Mesenchymal stem cell (in vitro differentiated cells and primary cell): ENCODE results near the gene TOMT.

Experiments used
- DNase-seq: peaks from one replicate; pipeline ENCODE4 v3.0.0-alpha.2; 2013
- H2AFZ ChIP-seq: one replicate; pipeline ENCODE4 v1.6.1; 2013; ENCODE audit warnings: low read depth, mild to moderate bottlenecking, control low read depth, inconsistent platforms, low read length, moderate library complexity
- H2AK5ac ChIP-seq: 2 replicates; pipeline ENCODE4 v1.6.1; 2013; ENCODE audit warnings: low read length, moderate library complexity, mild to moderate bottlenecking, inconsistent platforms; ENCODE audit not compliant: severe bottlenecking
- H2BK120ac ChIP-seq: one replicate; pipeline ENCODE4 v1.6.1; 2013; ENCODE audit warnings: low read depth, mild to moderate bottlenecking, inconsistent platforms, low read length, moderate library complexity
- H2BK12ac ChIP-seq, 2 experiments: one replicate each; pipeline ENCODE4 v1.6.1; 2013; ENCODE audit warnings: inconsistent platforms in 2 of 2, low read length in 2 of 2, mild to moderate bottlenecking in 2 of 2, moderate library complexity in 2 of 2, control low read depth in 1 of 2
- H2BK15ac ChIP-seq: one replicate; pipeline ENCODE4 v1.6.1; 2013; ENCODE audit warnings: mild to moderate bottlenecking, low read depth, inconsistent platforms; ENCODE audit not compliant: poor library complexity, severe bottlenecking
- H2BK5ac ChIP-seq: 2 replicates; pipeline ENCODE4 v1.6.1; 2013; ENCODE audit warnings: low read depth, mild to moderate bottlenecking, low read length, control low read depth, inconsistent platforms; ENCODE audit not compliant: poor library complexity, severe bottlenecking
- H3K14ac ChIP-seq, 2 experiments: one replicate each; pipeline ENCODE4 v1.6.1; 2013; ENCODE audit warnings: inconsistent platforms in 2 of 2, low read length in 2 of 2, control low read depth in 1 of 2, mild to moderate bottlenecking in 1 of 2, moderate library complexity in 1 of 2
- H3K18ac ChIP-seq, 2 experiments: one replicate each; pipeline ENCODE4 v1.6.1; 2013; ENCODE audit warnings: inconsistent platforms in 2 of 2, low read length in 2 of 2, control low read depth in 1 of 2, low read depth in 1 of 2, mild to moderate bottlenecking in 1 of 2
- H3K23ac ChIP-seq, 2 experiments: one replicate each; pipeline ENCODE4 v1.6.1; 2013; ENCODE audit warnings: inconsistent platforms in 2 of 2, low read length in 2 of 2, mild to moderate bottlenecking in 2 of 2, moderate library complexity in 2 of 2, control low read depth in 1 of 2
- H3K27ac ChIP-seq: 2 replicates; pipeline ENCODE4 v1.5.1; 2013; ENCODE audit warnings: mild to moderate bottlenecking, moderate library complexity, low read length, control low read depth, inconsistent platforms; ENCODE audit not compliant: poor library complexity, severe bottlenecking
- H3K27me3 ChIP-seq, 2 experiments: 2 replicates each; pipeline versions ENCODE4 v1.6.1 to v1.7.0; 2013; ENCODE audit warnings: low read length in 2 of 2, mild to moderate bottlenecking in 2 of 2, moderate library complexity in 2 of 2, control low read depth in 1 of 2, inconsistent platforms in 1 of 2; ENCODE audit not compliant: control insufficient read depth in 1 of 2, insufficient read depth in 1 of 2
- H3K36me3 ChIP-seq, 2 experiments: 2 replicates each; pipeline versions ENCODE4 v1.6.1 to v1.7.0; 2013; ENCODE audit warnings: low read length in 2 of 2, control low read depth in 1 of 2, inconsistent platforms in 1 of 2, low read depth in 1 of 2, mild to moderate bottlenecking in 1 of 2; ENCODE audit not compliant: insufficient read depth in 2 of 2, control insufficient read depth in 1 of 2
- H3K4ac ChIP-seq, 2 experiments: one replicate each; pipeline ENCODE4 v1.6.1; 2013; ENCODE audit warnings: inconsistent platforms in 2 of 2, low read length in 2 of 2, mild to moderate bottlenecking in 2 of 2, moderate library complexity in 2 of 2, control low read depth in 1 of 2, low read depth in 1 of 2
- H3K4me1 ChIP-seq: 2 replicates; pipeline ENCODE4 v1.6.1; 2013; ENCODE audit warnings: low read depth, low read length, control low read depth; ENCODE audit not compliant: control insufficient read depth, insufficient read depth
- H3K4me2 ChIP-seq: 2 replicates; pipeline ENCODE4 v1.6.1; 2013; ENCODE audit warnings: low read length, mild to moderate bottlenecking, inconsistent platforms; ENCODE audit not compliant: poor library complexity, severe bottlenecking
- H3K4me3 ChIP-seq, 2 experiments: 2 replicates each; pipeline versions ENCODE4 v1.5.1 to v1.7.0; 2013; ENCODE audit warnings: low read length in 2 of 2, mild to moderate bottlenecking in 2 of 2, control low read depth in 1 of 2, low read depth in 1 of 2; ENCODE audit not compliant: insufficient read depth in 1 of 2
- H3K79me1 ChIP-seq: replicated peaks from 2 replicates; pipeline ENCODE4 v1.6.1; 2013; ENCODE audit warnings: mild to moderate bottlenecking, control low read depth, low read length, inconsistent platforms; ENCODE audit not compliant: poor library complexity, severe bottlenecking
- H3K9ac ChIP-seq: 2 replicates; pipeline ENCODE4 v1.7.0; 2013; ENCODE audit warnings: mild to moderate bottlenecking, low read length, moderate library complexity
- H3K9me3 ChIP-seq: 2 replicates; pipeline ENCODE4 v1.7.0; 2013; ENCODE audit warnings: mild to moderate bottlenecking, low read length; ENCODE audit not compliant: control insufficient read depth
- H4K8ac ChIP-seq: one replicate; pipeline ENCODE4 v1.6.1; 2013; ENCODE audit warnings: inconsistent platforms, mild to moderate bottlenecking, low read length, moderate library complexity
- H4K91ac ChIP-seq: one replicate; pipeline ENCODE4 v1.6.1; 2013; ENCODE audit warnings: mild to moderate bottlenecking, low read length, inconsistent platforms
- WGBS: methylation state at CpG from one replicate; pipeline ENCODE4 v1.1.7; 2013; ENCODE audit warnings: mixed read lengths; 5-methylcytosine and 5-hydroxymethylcytosine counted together

Gene TOMT

DNA sequence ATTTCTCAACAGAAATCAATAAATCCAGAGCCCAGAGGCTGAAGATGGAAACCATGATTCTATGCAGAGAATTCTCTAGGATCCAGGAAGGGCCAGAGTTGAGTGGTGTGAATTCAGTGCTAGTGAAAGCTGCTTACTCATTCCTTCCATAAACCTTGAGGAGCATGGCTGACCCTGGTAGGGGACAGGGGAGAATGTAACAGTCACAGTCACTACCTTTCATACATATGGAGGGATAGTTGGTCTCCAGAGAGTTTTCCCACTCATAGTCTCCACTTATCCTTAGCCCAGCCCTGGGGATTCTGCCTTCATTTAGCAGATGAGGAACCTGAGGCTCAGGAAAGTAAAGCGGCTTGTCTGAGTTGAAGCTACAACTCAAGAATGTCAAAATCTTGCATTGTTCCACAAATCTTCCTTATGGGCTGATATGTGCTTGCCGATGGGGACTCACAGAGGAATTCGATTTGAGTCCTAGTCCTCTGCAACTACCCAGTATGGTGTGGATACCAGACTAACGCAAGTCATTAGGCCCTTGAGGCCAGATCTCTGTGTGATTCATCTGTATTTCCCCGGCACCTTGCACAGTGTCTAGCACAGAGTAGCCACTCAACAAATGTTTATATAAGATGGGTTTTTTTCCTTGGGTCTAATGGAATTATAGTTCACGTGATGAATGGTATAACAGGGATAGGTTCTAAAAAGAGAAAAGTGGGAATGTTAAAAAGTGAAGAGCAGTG, 10.5 kb downstream of the TOMT start:
- Histone ChIP-seq H4K91ac (no peak overlapping the region), H3K4me2 (no peak overlapping the region), H3K23ac (no peak overlapping the region), H2AFZ (no peak overlapping the region), H2AK5ac (no peak overlapping the region), H2BK15ac (no peak overlapping the region), H3K4me1 (peaks cover 2% of the 10 kb centered on the region), H2BK5ac (no peak overlapping the region), H3K27ac (no peak overlapping the region), H3K9ac (no peak overlapping the region), H2BK120ac (no peak overlapping the region), H2BK12ac (peak overlapping the region in 1 of 2 experiments; percentile 38), H3K14ac (no peak overlapping the region), H3K36me3 (peaks cover 0 to 15% of the 10 kb centered on the region in 2 experiments), H3K18ac (no peak overlapping the region), H4K8ac (no peak overlapping the region), H3K9me3 (no peaks in the 10 kb centered on the region), H3K27me3 (no peaks in the 10 kb centered on the region), H3K79me1 (no peaks in the 10 kb centered on the region), H3K4me3 (peak overlapping the region in 1 of 2 experiments; percentile 50), H3K4ac (no peak overlapping the region)
- no peak for DNase-seq
- 84% methylated on average over 6 of the region's 6 CpGs for whole genome bisulfite sequencing

DNA sequence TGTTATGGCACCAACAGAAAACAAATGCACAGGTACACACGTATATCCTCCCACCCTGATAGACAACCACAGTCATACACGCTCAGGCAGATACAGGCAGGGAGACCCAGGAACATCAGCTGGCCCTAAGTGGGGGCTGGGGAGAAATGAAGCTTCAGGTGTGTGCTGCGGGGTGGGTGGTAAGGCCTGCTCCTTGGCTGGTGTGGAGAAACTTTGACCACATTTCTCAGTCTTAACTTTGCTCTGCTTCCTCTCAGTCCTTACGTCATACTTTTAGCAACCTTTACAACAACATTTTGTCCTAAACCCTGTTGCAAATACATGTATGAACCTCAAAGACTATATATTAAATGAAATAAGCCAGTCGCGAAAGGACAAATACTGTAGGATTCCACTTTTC, 13.5 kb downstream of the TOMT start:
- Histone ChIP-seq H3K4me3 (no peak overlapping the region), H4K8ac (no peak overlapping the region), H3K4ac (peak overlapping the region in 1 of 2 experiments; percentile 38), H2AFZ (no peak overlapping the region), H3K9ac (no peak overlapping the region), H2BK15ac (no peak overlapping the region), H3K27me3 (no peaks in the 10 kb centered on the region), H2BK5ac (no peak overlapping the region), H2AK5ac (no peak overlapping the region), H3K23ac (no peak overlapping the region), H3K79me1 (no peaks in the 10 kb centered on the region), H3K4me2 (no peak overlapping the region), H2BK120ac (no peak overlapping the region), H3K18ac (no peak overlapping the region), H4K91ac (no peak overlapping the region), H3K14ac (peak overlapping the region in 1 of 2 experiments; percentile 76), H3K36me3 (peaks cover 0 to 18% of the 10 kb centered on the region in 2 experiments), H2BK12ac (no peak overlapping the region), H3K9me3 (no peaks in the 10 kb centered on the region), H3K4me1 (no peaks in the 10 kb centered on the region), H3K27ac (no peak overlapping the region)
- DNase-seq, result no peak
- 93% methylated on average over 5 of the region's 6 CpGs for WGBS

GRCh38 chr11:72120930-72121329, 15.2 kb downstream of the TOMT start:
- no peak for DNase-seq
- no peak overlapping the region for H2BK5ac ChIP-seq
- no peak overlapping the region for H3K23ac ChIP-seq
- H2AK5ac ChIP-seq, result no peak overlapping the region
- H2BK120ac ChIP-seq, result no peak overlapping the region
- H3K9ac ChIP-seq, result no peak overlapping the region
- no peaks in the 10 kb centered on the region for H3K4me1 ChIP-seq
- no peak overlapping the region for H2BK12ac ChIP-seq
- H3K27me3 ChIP-seq, result no peaks in the 10 kb centered on the region
- no peak overlapping the region for H3K4me2 ChIP-seq
- no peak overlapping the region for H3K18ac ChIP-seq
- no peak overlapping the region for H3K27ac ChIP-seq
- no peak overlapping the region for H4K91ac ChIP-seq
- H4K8ac ChIP-seq, result no peak overlapping the region
- H3K4ac ChIP-seq, result no peak overlapping the region
- no peak overlapping the region for H3K14ac ChIP-seq
- H3K9me3 ChIP-seq, result no peaks in the 10 kb centered on the region
- H3K79me1 ChIP-seq, result no peaks in the 10 kb centered on the region
- H2AFZ ChIP-seq, result no peak overlapping the region
- no peak overlapping the region for H3K4me3 ChIP-seq
- peaks cover 0 to 18% of the 10 kb centered on the region in 2 experiments for H3K36me3 ChIP-seq
- H2BK15ac ChIP-seq, result no peak overlapping the region
- WGBS, result 88% methylated on average over 2 of the region's 2 CpGs

GRCh38 chr11:72122607-72123006, 16.9 kb downstream of the TOMT start:
- Histone ChIP-seq H3K18ac (no peak overlapping the region), H3K23ac (no peak overlapping the region), H4K91ac (no peak overlapping the region), H4K8ac (no peak overlapping the region), H3K4me1 (no peaks in the 10 kb centered on the region), H3K4me2 (no peak overlapping the region), H3K14ac (no peak overlapping the region), H3K9ac (no peak overlapping the region), H3K79me1 (no peaks in the 10 kb centered on the region), H2AFZ (no peak overlapping the region), H2BK5ac (no peak overlapping the region), H3K4ac (no peak overlapping the region), H2BK15ac (no peak overlapping the region), H3K27ac (no peak overlapping the region), H2BK120ac (no peak overlapping the region), H3K9me3 (no peaks in the 10 kb centered on the region), H3K36me3 (peaks cover 0 to 9% of the 10 kb centered on the region in 2 experiments), H2AK5ac (no peak overlapping the region), H3K4me3 (no peak overlapping the region), H3K27me3 (no peaks in the 10 kb centered on the region), H2BK12ac (no peak overlapping the region)
- no peak for DNase-seq
- 85% methylated on average over 1 of the region's 1 CpG for WGBS
